ENCODE data around the gene ETNK2. TPM values are rescaled to one million over a fixed set of nuclear protein-coding genes. Genes with fewer than 3 reads are reported as not detected.
A peak's percentile ranks its signal among the peaks of the same experiment; 100 is the strongest.

ETNK2 gene
- total and polyA plus RNA-seq, 3 donors from 2014 or later = 116 to 227 (median 187) TPM

GRCh38 chr1:204154568-204155255 lies 2.9 kb upstream of the ETNK2 start:
- H3K4me3 ChIP-seq = no peak overlapping the region
- TF ChIP-seq POLR2A (IDR thresholded peaks at IDR 0.05) (no peak), CTCF (IDR thresholded peaks at IDR 0.05) (no peak)
- H3K36me3 ChIP-seq (ENCODE audit: low read depth, missing control alignments) = no peaks in the 10 kb centered on the region
- 94 to 97% methylated on average over 14 to 15 of the region's 15 CpGs for WGBS, 2 donors
- H3K27ac ChIP-seq = no peak overlapping the region
- no peak for DNase-seq
- no peaks in the 10 kb centered on the region for H3K9me3 ChIP-seq
- intact Hi-C loops (cut with DNase I; ENCODE audit: low total_unique reads) = no loop called here
- no peaks in the 10 kb centered on the region for H3K27me3 ChIP-seq
- peaks cover 17% of the 10 kb centered on the region for H3K4me1 ChIP-seq

GRCh38 chr1:204153667-204154066 lies 1.8 kb upstream of the ETNK2 start:
- Histone ChIP-seq H3K4me1 (peaks cover 27% of the 10 kb centered on the region), H3K27me3 (no peaks in the 10 kb centered on the region), H3K4me3 (no peak overlapping the region), H3K27ac (no peak overlapping the region), H3K9me3 (no peaks in the 10 kb centered on the region), H3K36me3 (ENCODE audit: low read depth, missing control alignments) (no peaks in the 10 kb centered on the region)
- 93 to 95% methylated on average over 5 of the region's 5 CpGs for WGBS, 2 donors
- intact Hi-C loops (cut with DNase I; ENCODE audit: low total_unique reads) = no loop called here
- TF ChIP-seq POLR2A (IDR thresholded peaks at IDR 0.05) = no peak
- TF ChIP-seq CTCF (IDR thresholded peaks at IDR 0.05) = no peak
- DNase-seq = no peak

- Histone ChIP-seq H3K9me3 (no peaks in the 10 kb centered on the region), H3K36me3 (ENCODE audit: low read depth, missing control alignments) (no peaks in the 10 kb centered on the region), H3K4me3 (peak overlapping the region; percentile 69 to 92), H3K27ac (peak overlapping the region; percentile 80 to 93), H3K27me3 (no peaks in the 10 kb centered on the region), H3K4me1 (peaks cover 37% of the 10 kb centered on the region)
- intact Hi-C loops (cut with DNase I; ENCODE audit: low total_unique reads) = no loop called here
- 20 to 47% methylated on average over 10 to 24 of the region's 25 CpGs for WGBS, 2 donors
- DNase-seq = peak; percentile 49
- TF ChIP-seq CTCF (IDR thresholded peaks at IDR 0.05) = no peak
- TF ChIP-seq POLR2A (IDR thresholded peaks at IDR 0.05) = no peak
Measured at GRCh38 chr1:204152310-204153044, 633 bp upstream of the ETNK2 start.

GRCh38 chr1:204150702-204151551 lies 917 bp downstream of the ETNK2 start:
- H3K36me3 ChIP-seq (ENCODE audit: low read depth, missing control alignments) = no peaks in the 10 kb centered on the region
- intact Hi-C loops (cut with DNase I; ENCODE audit: low total_unique reads) = no loop called here
- DNase-seq = peak; percentile 75
- H3K4me1 ChIP-seq = peaks cover 47% of the 10 kb centered on the region
- H3K9me3 ChIP-seq = no peaks in the 10 kb centered on the region
- TF ChIP-seq CTCF (IDR thresholded peaks at IDR 0.05) (no peak), POLR2A (IDR thresholded peaks at IDR 0.05) (no peak)
- WGBS, 2 donors = 0 to 5% methylated on average over 2 to 28 of the region's 33 CpGs
- H3K27ac ChIP-seq = peak overlapping the region; percentile 91 to 93
- peak overlapping the region; percentile 69 to 92 for H3K4me3 ChIP-seq
- no peaks in the 10 kb centered on the region for H3K27me3 ChIP-seq

Measured in testis (tissue), 3 donors.